A673 (cell line): ENCODE results near the gene ANKRD13D.

Experiments
- CTCF ChIP-seq: fragments of 300-800, 200-600 bp; sonication (generic); conservative IDR thresholded peaks from 2 replicates; pipeline ENCODE4 v1.5.1; 2017; ENCODE audit warnings: low read depth, mild to moderate bottlenecking, antibody characterized with exemption, low read length, moderate library complexity, mixed read lengths
- EZH2 ChIP-seq: fragments of 200-600 bp; sonication (generic); IDR thresholded peaks from 2 replicates; pipeline ENCODE4 v1.6.1; 2017; ENCODE audit warnings: borderline replicate concordance, low read depth, mild to moderate bottlenecking, mixed read lengths, antibody characterized with exemption, low read length; ENCODE audit not compliant: poor library complexity, severe bottlenecking

GRCh38 chr11:67239783-67240575 lies 49.1 kb upstream of the ANKRD13D start:
- no peak for TF ChIP-seq CTCF
- no peak for TF ChIP-seq EZH2
